GM19351 (cell line): ENCODE results near the gene ATG10.
"Not testable (repeated sequence)": the region's sequence is repeated elsewhere in the genome, so short reads cannot be mapped to it uniquely, and the experiment has no call there.

Experiments
- ATAC-seq: cut with Tn5 transposase; IDR thresholded peaks from one replicate; pipeline ENCODE4 v1.9.1; 2021; ENCODE audit warnings: mild to moderate bottlenecking, moderate library complexity; ENCODE audit not compliant: unreplicated experiment

The ATG10 gene

DNA sequence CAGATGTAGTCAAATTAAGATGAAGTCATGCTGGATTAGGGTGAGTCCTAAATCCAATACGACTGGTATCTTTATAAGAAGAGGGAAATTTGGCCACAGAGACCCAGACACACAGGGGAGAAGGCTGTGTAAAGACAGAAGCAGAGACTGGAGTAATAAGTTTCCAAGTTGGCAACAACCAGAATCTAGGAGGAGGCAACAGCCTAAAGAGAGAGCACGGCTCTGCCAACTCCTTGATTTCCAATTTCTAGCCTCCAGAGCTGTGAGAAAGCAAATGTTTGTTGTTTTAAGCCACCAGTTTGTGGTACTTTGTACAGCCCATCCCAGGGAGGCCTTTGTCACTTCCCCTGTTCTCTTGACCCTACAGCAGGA is 74.4 kb downstream of the ATG10 start:
- ATAC-seq = no peak

DNA sequence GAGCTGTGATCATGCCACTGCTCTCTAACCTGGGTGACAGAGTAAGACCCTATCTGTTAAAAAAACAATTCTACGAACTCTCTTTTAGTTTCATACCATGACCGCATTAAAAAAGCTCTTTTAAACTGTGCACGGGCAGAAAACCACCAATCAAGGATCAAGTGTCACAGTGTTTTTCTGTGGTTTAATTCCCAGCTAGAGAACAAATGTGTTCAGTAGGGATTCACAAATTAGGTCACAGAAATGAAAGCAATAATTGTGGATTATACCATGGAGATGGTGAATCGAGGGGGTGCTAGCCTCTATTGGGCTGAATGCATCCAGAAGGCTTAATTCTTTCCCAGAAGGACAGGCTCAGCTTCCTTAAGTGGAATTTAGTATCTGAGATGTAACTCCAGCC is 79.1 kb downstream of the ATG10 start:
- ATAC-seq = no peak

DNA sequence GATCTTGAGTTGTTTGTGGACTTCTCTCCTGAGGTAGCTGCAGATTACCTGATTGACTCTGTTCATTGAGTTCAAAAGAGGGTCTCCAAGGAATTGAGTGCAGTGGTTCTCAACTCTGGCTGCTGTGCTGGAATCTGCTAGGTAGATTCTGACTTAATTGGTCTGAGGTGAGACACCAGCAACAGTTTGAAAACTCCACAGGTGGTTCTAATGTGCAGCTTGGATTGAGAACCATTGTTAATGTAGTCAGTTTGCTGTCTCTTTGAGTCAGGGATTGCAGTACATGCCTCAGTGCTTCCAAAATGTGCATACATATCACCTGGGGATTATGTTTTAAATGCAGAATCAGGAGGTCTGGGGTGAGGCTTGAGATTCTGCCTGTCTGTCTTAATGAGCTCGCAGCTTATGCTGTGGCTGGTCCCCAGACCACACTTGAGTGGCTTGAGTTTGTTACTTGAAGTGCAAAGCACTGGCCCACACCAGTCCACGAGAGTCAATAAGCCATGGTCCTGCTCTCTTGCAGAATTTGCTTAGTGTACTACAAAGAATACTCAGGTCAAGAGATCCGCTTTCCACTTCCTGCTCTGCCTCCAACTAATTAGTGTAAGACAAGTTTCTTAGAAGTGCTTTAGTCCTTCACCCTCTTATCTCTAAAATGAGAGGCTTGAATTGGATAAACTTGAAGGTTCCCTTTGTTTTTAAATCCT is 82.3 kb downstream of the ATG10 start:
- no peak for ATAC-seq

DNA sequence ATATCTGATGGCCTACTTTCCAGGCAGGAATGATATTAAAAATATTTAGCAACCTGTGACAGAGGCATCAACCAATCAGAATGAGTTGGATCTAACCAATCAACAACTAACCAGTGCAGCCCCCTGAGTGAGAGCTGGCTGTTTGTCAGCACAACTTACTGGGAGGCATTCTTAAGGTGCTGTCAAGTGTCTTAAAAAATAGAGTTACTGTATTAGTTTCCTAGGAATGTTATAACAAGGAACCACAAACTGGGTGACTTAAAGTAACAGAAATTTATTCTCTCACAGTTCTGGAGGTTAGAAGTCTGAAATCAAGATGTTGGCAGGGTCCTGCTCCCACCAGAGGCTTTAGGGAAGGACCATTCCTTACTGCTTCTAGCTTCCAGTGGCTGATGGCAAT is 85.2 kb downstream of the ATG10 start:
- no peak for ATAC-seq

DNA sequence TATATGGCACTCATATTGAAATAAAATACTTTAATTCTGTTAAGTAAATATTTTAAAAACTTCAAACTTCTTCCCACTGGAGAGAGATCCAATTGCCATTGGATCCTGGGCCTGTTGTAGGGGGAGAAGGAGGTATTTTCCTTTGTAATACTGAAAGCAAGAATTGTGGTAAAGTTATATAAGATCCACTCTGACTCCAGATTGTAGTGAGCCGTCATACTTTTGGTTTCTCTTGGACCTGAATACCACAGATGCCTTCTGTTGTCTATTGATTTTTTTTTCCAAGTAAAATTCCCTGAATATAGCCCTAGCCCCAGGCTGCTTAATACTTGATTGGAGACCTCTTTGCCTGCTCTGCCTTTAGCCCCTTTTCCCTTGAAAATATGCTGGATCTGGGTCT is 86.9 kb downstream of the ATG10 start:
- ATAC-seq = no peak

DNA sequence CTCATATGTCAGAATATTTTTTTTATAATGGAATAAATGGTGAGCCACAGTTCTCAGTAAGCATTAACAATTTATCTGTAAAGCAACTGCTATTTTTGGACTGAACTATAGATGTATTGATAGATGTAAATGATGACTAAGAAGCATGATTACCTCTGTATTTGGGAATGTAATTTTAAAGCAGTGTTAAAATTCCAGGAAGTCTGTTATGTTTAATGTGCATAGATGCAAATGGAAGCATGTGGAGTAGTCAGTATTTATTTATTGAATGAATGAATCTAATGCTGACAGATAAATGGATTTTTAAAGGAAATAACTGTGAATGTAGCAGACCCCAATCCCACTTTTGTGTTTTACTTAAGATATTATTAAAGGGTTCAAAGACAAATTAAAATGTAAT is 95.0 kb downstream of the ATG10 start:
- no peak for ATAC-seq

DNA sequence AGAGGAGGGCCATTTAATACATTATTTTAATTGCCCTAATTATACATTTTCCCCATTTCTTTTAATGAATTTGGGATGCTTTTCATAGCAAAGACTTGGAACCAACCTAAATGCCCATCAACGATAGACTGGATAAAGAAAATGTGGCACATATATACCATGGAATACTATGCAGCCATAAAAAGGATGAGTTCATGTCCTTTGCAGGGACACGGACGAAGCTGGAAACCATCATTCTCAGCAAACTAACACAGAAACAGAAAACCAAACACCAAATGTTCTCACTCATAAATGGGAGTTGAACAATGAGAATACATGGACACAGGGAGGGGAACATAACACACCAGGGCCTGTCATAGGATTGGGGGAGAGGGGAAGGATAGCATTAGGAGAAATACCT is 96.2 kb downstream of the ATG10 start:
- ATAC-seq = not testable (repeated sequence)

DNA sequence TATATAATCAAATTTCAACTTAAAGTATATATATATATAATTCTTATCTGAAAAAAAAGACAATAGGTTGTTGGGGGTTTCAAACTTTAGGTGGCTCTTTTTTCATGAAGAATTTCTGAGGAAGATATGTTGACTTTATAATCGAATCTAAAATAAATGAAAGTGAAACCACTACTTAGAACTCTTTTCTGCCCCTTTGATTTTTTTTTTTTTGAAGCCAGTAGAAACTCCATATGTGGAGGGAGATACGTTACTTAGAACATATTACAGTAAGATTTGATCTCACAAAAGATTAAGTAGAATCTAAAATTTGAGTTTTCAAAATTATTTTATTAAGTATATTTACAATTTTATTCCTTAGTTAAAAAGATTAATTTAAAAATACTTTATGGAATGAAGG is 96.9 kb downstream of the ATG10 start:
- ATAC-seq = no peak

DNA sequence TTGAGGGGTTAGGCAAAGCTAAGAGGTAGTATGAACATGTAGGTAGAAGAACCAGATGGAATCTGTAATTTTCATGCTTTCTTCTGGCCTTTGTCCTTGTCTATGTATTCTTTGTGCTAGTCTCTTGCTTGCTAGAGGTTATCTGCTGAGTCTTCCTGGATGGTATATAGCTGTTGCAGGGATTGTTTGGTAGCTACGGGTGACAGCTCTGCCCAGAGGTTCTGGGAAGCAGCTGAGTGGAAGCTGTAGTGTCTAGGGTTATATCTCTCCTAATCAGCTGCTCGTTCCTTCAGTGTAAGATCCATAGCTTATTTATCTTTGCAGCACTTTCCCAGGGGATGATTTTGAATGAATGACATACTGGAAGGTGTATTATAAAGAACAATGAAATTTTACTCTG is 100.3 kb downstream of the ATG10 start:
- no peak for ATAC-seq

DNA sequence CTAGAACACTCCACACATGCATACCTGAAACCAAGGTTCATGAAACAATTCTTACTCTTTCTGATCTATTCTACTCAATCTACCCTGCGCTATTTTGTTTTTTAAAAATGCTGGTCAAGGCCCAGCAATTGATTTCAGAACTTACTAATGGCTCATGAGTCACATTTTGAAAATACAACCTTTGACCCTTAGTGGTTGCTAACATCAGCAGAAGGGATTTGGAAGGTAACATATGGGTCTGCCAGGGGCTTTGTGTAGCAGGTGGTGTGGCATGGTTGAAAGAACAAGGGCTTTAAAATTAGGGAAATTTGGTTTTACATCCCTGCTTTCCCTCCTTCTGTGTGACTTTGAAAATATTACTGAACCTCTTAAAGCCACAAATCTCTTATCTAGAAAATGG is 101.4 kb downstream of the ATG10 start:
- no peak for ATAC-seq

DNA sequence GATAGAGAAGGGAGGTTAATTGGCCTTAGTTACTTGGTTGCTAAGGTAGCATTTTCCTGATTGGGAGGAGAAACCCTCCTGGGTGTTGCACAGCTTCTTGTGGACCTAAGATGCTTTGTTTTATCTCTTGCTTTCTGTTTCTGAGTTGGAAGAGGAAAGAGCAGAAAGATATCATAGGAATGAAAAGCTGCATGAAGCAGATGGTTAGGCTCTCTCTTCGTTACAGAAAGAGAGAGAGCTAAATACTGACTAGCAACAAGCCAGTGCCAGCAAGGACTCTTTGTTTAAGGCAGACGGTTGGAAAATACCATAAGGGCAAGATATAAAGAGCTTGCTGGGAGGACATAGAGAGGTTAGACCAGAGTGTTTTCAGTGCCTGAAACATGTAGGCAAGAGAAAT is 103.1 kb downstream of the ATG10 start:
- no peak for ATAC-seq

DNA sequence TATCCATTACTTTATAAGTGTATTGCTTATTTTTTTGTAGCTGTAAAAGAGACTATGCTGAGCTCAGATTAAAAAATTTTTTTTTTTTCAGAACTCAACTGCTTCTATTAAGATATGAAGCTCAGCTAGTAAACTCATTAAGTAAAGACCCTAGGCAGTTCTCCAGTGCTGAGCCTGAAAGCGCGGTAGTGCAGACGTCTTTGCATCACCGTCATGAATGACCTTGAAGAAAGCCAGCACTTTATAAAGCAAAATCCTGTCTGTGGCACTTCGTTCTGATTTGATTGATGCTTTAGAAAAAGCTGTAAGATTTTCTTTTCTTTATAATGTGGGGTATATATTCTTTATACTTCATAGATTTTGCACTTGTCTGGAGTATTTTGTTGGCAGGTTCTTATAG is 105.7 kb downstream of the ATG10 start:
- ATAC-seq = no peak

DNA sequence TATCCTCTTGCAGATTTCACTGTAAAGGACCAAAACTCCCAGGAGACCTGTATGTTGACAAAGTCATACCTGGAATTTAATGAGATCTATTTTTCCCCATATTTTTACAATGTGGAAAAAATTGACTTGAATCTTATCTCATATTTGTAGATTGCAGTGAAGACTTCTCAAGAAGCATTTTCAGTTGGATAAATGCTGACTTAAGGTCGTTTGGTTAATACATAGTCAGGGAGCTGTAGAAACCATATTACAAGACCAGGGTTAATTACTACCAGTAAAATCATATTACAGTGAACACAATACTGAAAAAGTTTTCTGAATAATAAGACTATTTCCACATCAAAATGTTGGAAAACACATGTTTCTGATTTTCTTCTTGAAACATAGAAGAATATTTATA is 119.8 kb downstream of the ATG10 start:
- no peak for ATAC-seq

DNA sequence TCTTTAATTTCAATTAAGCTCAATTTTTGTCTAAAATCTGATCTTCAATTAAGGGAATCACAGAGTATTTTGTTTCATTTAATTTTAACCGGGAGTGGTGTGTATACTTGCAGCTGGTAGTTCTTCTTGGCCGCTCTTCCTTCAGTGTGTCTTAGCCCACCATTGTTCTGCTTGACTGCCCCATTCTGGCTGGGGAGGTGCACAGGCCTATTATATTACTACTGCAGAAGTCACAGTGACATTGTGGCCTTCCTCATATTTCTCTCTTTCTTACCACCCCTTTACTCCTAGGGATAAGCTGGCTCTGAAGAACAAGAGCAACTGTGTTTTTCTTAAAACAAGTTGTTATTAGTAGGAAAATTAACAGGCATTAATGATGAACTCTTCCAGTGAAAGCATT is 123.7 kb downstream of the ATG10 start:
- ATAC-seq = no peak

DNA sequence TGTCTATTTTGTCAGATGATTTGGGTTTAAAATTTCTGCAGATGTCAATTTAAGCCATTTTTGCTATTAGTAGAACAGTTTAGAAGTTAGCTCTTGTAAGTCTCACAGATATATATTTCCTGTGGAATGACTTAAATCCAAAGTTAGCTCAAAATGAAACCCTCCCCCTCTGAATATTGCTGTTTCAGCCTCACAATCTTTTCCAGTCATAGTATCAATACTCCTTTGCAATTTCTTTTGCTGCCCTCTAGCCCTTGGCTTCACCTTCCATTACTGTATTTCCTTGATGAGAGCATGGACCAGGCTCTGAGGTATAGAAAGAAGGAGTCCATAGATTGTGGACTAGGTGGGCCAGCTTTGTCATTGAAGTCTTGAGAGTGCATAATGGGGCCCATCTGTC is 124.4 kb downstream of the ATG10 start:
- ATAC-seq = no peak

DNA sequence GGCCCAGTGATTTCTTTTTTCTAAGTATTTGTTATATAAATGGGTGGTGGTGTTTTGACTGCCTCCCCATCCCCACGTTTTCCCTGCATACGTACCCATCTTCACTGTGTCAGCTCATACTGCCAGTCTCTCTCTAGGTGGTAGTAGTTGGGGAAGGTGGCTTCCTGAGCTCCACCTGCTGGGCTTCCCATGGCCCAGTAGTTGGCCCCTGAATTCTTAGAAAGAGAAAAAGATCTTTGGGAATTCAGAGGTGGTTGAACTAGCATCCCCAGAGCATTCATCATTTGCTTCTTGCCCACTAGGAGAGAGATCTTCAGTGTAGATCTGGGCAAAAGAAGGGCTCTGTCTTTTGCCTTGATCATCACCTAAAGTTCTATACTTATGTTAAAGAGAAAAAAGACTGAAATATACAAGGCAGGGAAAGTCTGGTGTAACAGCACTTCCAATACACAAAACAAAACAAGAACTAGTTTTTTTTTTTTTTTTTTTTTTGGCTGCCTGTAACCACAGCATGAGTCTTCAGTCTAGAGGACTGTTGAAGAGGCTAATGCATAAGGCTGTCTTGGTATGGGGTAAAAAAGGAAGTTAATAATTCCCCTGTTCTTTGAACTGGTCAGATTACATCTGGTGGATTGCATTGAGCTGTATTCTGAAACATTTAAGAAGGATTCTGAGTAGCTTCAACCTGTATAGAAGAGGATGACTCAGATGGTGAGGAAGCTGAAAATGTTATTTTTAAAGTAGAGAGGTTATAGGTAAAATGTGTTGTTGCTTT is 128.7 kb downstream of the ATG10 start:
- ATAC-seq = peak; percentile 96

DNA sequence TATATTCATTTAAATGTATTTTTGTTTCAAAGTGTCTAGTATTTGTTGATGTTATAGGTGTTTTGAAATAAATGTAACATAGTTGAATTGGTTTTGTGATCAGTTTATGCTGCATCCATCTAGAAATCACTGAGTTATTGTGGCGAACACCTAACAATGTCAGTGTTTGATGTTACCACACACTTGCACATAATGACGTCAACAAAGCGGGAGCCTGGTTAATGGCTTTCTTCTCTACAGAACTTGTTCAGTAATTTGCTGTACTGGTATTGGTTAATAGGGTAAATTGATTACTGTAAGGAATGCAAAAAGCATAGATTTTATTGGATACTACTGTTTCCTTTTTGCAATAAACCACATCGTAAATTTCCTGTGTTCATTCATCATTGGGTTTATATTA is 133.0 kb downstream of the ATG10 start:
- ATAC-seq = no peak

DNA sequence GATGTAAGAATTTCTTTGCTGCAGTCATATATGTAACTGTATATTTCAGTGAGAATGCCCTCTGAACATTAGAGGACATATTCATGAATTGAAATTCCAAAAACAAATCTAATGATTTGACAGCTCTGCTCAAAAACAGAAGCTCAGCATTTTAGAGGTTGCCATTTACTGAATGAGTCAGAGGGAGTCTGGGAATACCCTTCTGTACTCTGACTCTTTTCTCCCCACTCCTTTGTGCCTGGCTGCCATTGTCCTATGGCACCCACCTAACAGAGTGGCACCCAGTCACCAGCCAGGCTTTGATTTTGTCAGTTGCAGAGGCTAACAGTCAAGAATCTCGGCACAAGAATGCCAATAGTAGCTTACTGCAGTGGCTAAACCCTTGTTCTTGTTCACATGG is 133.6 kb downstream of the ATG10 start:
- no peak for ATAC-seq

DNA sequence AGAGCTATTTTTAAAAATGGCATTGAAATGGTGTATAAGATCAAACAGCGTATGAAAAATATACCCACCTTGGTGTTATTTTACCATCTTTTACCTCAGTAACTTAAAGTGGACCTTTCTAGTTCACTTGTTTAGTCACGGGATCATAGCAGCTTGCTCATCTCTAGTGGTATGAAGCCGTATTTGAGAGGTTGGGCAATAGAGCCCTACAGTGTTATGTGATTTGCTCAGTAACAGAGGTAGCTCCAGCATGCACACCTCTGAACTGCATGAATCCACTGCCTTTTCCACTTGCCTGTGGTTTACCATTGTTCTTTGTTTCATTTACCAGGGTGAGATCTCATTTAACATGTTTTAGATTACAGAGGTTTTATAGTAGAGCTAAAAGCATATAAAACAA is 134.4 kb downstream of the ATG10 start:
- no peak for ATAC-seq

DNA sequence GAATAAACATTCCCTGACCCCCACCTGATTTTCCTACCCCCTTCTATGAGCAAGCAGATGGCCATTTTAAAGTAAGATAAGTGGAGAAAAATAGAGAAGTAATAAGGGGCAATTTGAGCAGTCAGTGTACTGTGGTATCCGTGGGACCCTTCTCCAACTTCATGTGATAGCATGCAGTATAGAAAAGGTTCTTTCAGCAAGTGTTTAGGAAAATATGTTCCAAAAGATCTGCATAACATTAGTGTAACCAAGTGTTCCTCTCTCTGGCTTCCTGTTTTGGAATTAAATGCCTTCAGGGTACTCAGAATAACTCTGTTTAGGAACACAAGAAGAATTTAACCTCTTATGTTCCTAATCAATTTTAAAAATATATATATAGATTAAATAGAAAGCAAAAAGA is 134.9 kb downstream of the ATG10 start:
- ATAC-seq = no peak

DNA sequence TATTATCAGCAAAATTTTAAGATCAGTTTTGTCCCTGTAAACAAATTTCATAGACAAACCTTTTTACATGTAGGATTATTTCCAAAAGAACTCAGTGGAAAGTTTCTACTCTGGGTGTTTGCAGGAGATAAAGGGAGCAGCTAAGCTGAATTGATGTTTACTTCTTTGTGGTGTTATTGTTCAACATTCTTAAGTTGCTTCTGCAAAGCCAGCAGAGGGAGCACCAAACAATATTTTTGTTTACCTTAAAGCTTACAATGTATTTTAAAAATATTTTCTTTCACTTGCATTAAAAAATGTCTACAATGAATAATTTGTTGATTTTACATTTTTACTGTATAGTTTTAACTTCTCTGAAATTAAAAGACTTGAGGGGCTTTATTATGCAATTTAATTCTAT is 135.4 kb downstream of the ATG10 start:
- ATAC-seq = no peak

DNA sequence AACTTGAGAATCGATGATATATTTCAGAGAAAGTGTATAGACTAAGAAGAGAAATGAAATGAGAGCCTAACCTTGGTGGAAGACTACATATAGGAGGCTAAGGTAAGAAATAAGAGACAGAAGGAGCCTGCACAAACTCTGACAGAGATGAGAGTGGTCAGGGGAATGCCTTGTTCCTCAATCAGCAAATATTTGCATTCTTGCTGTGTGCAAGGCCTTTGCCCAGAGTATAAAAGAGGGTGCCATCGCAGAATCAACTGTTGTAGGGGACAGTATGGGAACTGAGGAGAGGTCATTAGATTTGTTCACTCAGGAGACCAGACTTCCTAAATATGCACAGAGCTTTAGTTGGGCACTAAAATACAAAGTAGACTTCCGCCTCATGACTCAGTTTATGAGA is 137.2 kb downstream of the ATG10 start:
- no peak for ATAC-seq

DNA sequence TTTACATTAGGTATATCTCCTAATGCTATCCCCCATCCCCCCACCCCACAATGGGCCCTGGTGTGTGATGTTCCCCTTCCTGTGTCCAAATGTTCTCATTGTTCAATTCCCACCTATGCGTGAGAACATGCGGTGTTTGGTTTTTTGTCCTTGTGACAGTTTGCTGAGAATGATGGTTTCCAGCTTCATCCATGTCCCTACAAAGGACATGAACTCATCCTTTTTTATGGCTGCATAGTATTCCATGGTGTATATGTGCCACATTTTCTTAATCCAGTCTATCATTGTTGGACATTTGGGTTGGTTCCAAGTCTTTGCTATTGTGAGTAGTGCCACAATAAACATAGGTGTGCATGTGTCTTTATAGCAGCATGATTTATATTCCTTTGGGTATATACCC is 138.1 kb downstream of the ATG10 start:
- ATAC-seq = not testable (repeated sequence)
